HUES6 (cell line): ENCODE data around the gene TMA7B.

ENCODE experiments used
- H3K27ac ChIP-seq: 2 replicates; pipeline ENCODE4 v1.7.0; 2013; ENCODE audit warnings: low read depth, mild to moderate bottlenecking, low read length, inconsistent platforms
- H3K27me3 ChIP-seq: 2 replicates; pipeline ENCODE4 v1.6.1; 2013; ENCODE audit warnings: low read length; ENCODE audit not compliant: control insufficient read depth, insufficient read depth
- H3K36me3 ChIP-seq: 2 replicates; pipeline ENCODE4 v1.6.1; 2013; ENCODE audit warnings: low read length; ENCODE audit not compliant: control insufficient read depth, insufficient read depth
- H3K4me1 ChIP-seq: 2 replicates; pipeline ENCODE4 v1.6.1; 2013; ENCODE audit warnings: low read length; ENCODE audit not compliant: control insufficient read depth, insufficient read depth
- H3K4me3 ChIP-seq: 2 replicates; pipeline ENCODE4 v1.5.1; 2013; ENCODE audit warnings: low read depth, low read length
- H3K9ac ChIP-seq: one replicate; pipeline ENCODE4 v1.6.1; 2013; ENCODE audit warnings: mild to moderate bottlenecking, low read length
- H3K9me3 ChIP-seq: 2 replicates; pipeline ENCODE4 v1.6.1; 2013; ENCODE audit warnings: low read depth, low read length; ENCODE audit not compliant: control insufficient read depth, insufficient read depth

Gene TMA7B

GRCh38 chr22:40004836-40005235, 44.6 kb downstream of the TMA7B start:
- Histone ChIP-seq H3K9me3 (no peaks in the 10 kb centered on the region), H3K9ac (no peak overlapping the region), H3K4me3 (no peak overlapping the region), H3K4me1 (peaks cover 62% of the 10 kb centered on the region), H3K27me3 (no peaks in the 10 kb centered on the region), H3K27ac (no peak overlapping the region), H3K36me3 (peaks cover 3% of the 10 kb centered on the region; the same call in 1 of the 2 replicates)

DNA sequence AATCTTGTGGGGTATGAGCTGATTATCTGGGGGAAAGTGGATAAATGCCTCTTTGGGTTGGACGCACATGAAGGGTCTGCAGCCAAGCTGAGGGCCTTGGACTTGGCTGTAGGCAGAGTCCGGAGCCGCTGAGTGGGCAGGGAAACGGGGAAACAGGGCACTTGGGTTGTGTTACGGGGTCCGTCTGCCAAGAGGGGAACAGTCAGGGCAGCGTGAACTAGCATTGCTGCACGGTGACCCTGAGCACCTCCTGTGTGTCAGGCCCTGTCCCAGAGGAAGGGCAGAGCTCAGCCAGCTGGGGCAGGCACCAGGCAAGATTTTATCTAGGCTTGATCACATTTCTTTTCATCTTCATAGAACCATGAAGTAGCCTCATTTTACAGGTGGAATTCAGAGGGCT, 46.4 kb downstream of the TMA7B start:
- peaks cover 52% of the 10 kb centered on the region for H3K4me1 ChIP-seq
- H3K4me3 ChIP-seq: no peak overlapping the region
- H3K27ac ChIP-seq: no peak overlapping the region

DNA sequence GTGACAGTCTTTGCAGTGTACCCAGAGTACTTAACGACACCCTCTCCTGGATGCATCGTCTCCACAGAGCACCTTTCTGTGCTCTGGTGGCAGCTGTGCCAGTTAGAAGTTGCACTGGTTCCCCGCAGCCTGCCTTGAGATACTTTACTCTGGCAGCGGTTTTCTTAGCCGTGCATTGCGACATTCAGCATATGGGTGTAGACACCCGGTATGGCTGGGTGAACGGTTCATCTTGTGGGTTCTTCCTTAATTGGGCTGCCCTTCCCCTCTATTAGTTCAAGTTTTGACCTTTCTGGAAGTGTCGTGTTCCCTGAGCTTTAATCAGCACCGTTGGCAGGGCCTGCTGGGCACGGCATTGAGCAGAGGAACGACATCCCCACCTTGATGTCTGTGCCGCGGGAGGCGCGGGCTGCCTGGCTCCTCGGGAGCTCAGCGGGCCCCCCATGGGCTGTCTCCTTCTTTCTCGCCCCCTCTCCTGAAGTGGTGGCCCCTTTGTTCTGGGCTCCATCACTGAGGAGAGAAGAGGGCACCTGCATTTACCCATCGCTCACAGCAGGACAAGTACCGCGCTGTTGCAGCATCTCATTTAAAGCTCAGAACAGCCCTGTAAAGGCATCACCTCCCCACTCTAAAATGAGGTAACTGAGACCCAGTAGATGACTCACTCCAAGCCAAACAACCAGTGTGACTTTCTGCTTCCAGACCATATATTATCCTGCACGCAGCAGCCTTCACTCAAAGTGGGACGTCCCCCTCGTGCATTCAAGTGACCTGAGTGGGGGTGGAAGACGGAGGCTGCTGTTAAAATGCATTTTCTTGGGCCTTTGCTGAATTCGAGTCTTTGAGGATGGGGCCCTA, 47.9 kb downstream of the TMA7B start:
- no peaks in the 10 kb centered on the region for H3K27me3 ChIP-seq
- no peaks in the 10 kb centered on the region for H3K9me3 ChIP-seq
- H3K4me1 ChIP-seq: peaks cover 38% of the 10 kb centered on the region
- no peak overlapping the region for H3K27ac ChIP-seq
- no peak overlapping the region for H3K9ac ChIP-seq
- no peak overlapping the region for H3K4me3 ChIP-seq
- peaks cover 3% of the 10 kb centered on the region; the same call in 1 of the 2 replicates for H3K36me3 ChIP-seq

More for the DNA sequence above, 46.4 kb downstream of the TMA7B start:
- Histone ChIP-seq H3K9ac (no peak overlapping the region), H3K9me3 (no peaks in the 10 kb centered on the region), H3K36me3 (peaks cover 3% of the 10 kb centered on the region; the same call in 1 of the 2 replicates), H3K27me3 (no peaks in the 10 kb centered on the region)

- no peaks in the 10 kb centered on the region for H3K27me3 ChIP-seq
- H3K27ac ChIP-seq: no peak overlapping the region
- no peaks in the 10 kb centered on the region for H3K9me3 ChIP-seq
- H3K4me1 ChIP-seq: peaks cover 32% of the 10 kb centered on the region
- peak overlapping the region; percentile 39 for H3K9ac ChIP-seq
- H3K4me3 ChIP-seq: peak overlapping the region; percentile 6; the same call in 1 of the 2 replicates
- H3K36me3 ChIP-seq: peaks cover 3% of the 10 kb centered on the region; the same call in 1 of the 2 replicates
These were observed 48.6 kb downstream of the TMA7B start for GRCh38 chr22:40008726-40009291.

GRCh38 chr22:40009292-40009774, 49.1 kb downstream of the TMA7B start:
- Histone ChIP-seq H3K9me3 (no peaks in the 10 kb centered on the region), H3K27me3 (no peaks in the 10 kb centered on the region), H3K4me1 (peaks cover 32% of the 10 kb centered on the region), H3K9ac (peak overlapping the region; percentile 39), H3K36me3 (peaks cover 3% of the 10 kb centered on the region; the same call in 1 of the 2 replicates), H3K4me3 (peak overlapping the region; percentile 6; the same call in 1 of the 2 replicates), H3K27ac (no peak overlapping the region)

DNA sequence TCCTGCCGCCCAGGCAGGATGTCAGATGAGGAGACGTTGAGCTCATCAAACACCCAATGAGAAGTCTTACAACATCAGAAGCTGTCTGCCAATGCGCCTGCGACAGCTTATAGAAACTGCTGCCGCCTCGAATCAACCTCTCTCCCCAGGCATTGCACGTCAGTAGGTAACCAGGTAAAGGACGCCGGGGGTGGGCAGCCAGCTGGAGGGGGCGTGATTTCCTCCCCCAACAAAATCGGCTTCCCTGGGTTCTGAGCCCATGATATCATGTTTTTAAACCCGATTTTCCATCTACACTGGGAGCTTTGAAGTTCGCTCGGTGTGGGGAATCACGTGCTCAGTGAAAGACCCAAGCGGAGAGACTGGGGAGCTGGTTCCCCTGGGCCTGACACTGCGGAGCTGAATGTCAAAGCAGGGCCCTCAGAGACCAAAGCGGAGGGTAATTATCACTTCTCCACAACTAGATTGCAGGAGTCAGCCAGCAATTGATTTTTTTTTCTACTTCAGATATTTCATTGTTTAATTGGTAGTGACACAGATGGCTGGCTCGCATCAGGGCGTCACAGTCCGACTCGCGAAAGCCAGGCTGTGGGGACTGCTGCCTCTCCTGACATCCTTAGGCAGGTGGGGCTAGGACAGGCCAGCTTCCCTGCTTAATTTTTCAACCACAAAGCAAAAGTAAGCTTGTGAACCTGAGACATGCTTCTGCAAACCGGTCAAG, 49.9 kb downstream of the TMA7B start:
- Histone ChIP-seq H3K4me3 (no peak overlapping the region), H3K9ac (no peak overlapping the region), H3K36me3 (no peaks in the 10 kb centered on the region), H3K27me3 (no peaks in the 10 kb centered on the region), H3K9me3 (no peaks in the 10 kb centered on the region), H3K27ac (no peak overlapping the region), H3K4me1 (peaks cover 38% of the 10 kb centered on the region)

- H3K27ac ChIP-seq: no peak overlapping the region
- H3K9ac ChIP-seq: no peak overlapping the region
- H3K27me3 ChIP-seq: no peaks in the 10 kb centered on the region
These were observed 50.5 kb downstream of the TMA7B start for GRCh38 chr22:40010746-40011145.

More at GRCh38 chr22:40010746-40011145, 50.5 kb downstream of the TMA7B start:
- Histone ChIP-seq H3K4me1 (peaks cover 36% of the 10 kb centered on the region), H3K4me3 (no peak overlapping the region), H3K9me3 (no peaks in the 10 kb centered on the region), H3K36me3 (no peaks in the 10 kb centered on the region)
